Endothelial cell of umbilical vein (primary cell): ENCODE results near the gene DNAH10. TPM values are rescaled to one million over a fixed set of nuclear protein-coding genes. Genes with fewer than 3 reads are reported as not detected.

ENCODE experiments used
- BruUV-seq: library from RNA; stranded (reverse); fragments of 400-500 nt; replicated peaks from 2 replicates; lab custom pipeline; 2021; lab: Mats Ljungman, UMichigan
- CTCF ChIA-PET: fragments of 300-600, 350-600 bp; sonication (Branson Sonifier 250); formaldehyde crosslinking; loops from one replicate; lab custom pipeline; 2021; ENCODE audit warnings: antibody characterized with exemption, inconsistent platforms; lab: Charles Lee
- POLR2A ChIA-PET: fragments of 300-600, 350-600 bp; sonication (Branson Sonifier 250); formaldehyde crosslinking; loops from one replicate; lab custom pipeline; 2021; ENCODE audit warnings: antibody characterized with exemption, inconsistent platforms; lab: Charles Lee
- DNase-seq: peaks from one replicate; pipeline ENCODE4 v3.0.0-alpha.2; 2011; ENCODE audit warnings: low read depth, low spot score
- FAIRE-seq: peaks from 2 replicates; lab custom pipeline; 2011; peaks lifted over from hg19 to GRCh38; lab: Jason Lieb, UNC
- H2AFZ ChIP-seq: 2 replicates; pipeline ENCODE4 v1.6.0; 2012; ENCODE audit warnings: low read depth, low read length, control low read depth, inconsistent platforms
- H3K27ac ChIP-seq: 2 replicates; pipeline ENCODE4 v1.5.1; 2011; ENCODE audit warnings: low read depth, mild to moderate bottlenecking, control low read depth, low read length, moderate library complexity; ENCODE audit not compliant: insufficient read depth
- H3K27me3 ChIP-seq, 2 experiments: 2 replicates each; pipeline versions ENCODE4 v1.6.0 to v1.6.1; 2011; ENCODE audit warnings: low read length in 2 of 2, mixed read lengths in 1 of 2; ENCODE audit not compliant: control insufficient read depth in 2 of 2, insufficient read depth in 2 of 2
- H3K36me3 ChIP-seq, 2 experiments: 2 replicates in 1 of 2; 3 replicates in 1 of 2; pipeline ENCODE4 v1.5.1; 2011; ENCODE audit warnings: low read length in 2 of 2, mild to moderate bottlenecking in 1 of 2, moderate library complexity in 1 of 2; ENCODE audit not compliant: control insufficient read depth in 2 of 2, insufficient read depth in 2 of 2; ENCODE audit errors: extremely low read depth in 1 of 2
- H3K4me1 ChIP-seq: 3 replicates; pipeline ENCODE4 v1.5.1; 2011; ENCODE audit warnings: mild to moderate bottlenecking, low read length; ENCODE audit not compliant: control insufficient read depth, insufficient read depth; ENCODE audit errors: extremely low read depth
- H3K4me2 ChIP-seq: 2 replicates; pipeline ENCODE4 v1.6.1; 2011; ENCODE audit warnings: low read length, control low read depth, mixed read lengths; ENCODE audit not compliant: insufficient read depth
- H3K4me3 ChIP-seq, 3 experiments: fragments of 200-600 bp in 1 of 3; sonication (generic), shearing (Covaris generic) in 1 of 3; replicated peaks in 1 of 3; 2 replicates each; pipeline ENCODE4 v1.5.1; 2011 to 2016; ENCODE audit warnings: control low read depth in 3 of 3, low read length in 3 of 3, mild to moderate bottlenecking in 2 of 3, inconsistent platforms in 1 of 3, low read depth in 1 of 3, moderate library complexity in 1 of 3; ENCODE audit not compliant: insufficient read depth in 1 of 3
- H3K79me2 ChIP-seq: 2 replicates; pipeline ENCODE4 v1.6.0; 2012; ENCODE audit warnings: low read length, inconsistent platforms; ENCODE audit not compliant: control insufficient read depth, insufficient read depth
- H3K9ac ChIP-seq: replicated peaks from 2 replicates; pipeline ENCODE3; 2011; ENCODE audit warnings: low read length, control low read depth; ENCODE audit not compliant: insufficient read depth; ENCODE audit errors: extremely low read depth
- H3K9me1 ChIP-seq: replicated peaks from 3 replicates; pipeline ENCODE4 v1.6.0; 2011; ENCODE audit warnings: mild to moderate bottlenecking, low read length; ENCODE audit not compliant: control insufficient read depth, insufficient read depth; ENCODE audit errors: extremely low read depth
- H3K9me3 ChIP-seq: replicated peaks from 2 replicates; pipeline ENCODE4 v1.5.1; 2012; ENCODE audit warnings: low read length, inconsistent platforms; ENCODE audit not compliant: control insufficient read depth, insufficient read depth
- H4K20me1 ChIP-seq: replicated peaks from 2 replicates; pipeline ENCODE3; 2011; ENCODE audit warnings: mild to moderate bottlenecking, low read length; ENCODE audit not compliant: control insufficient read depth, insufficient read depth; ENCODE audit errors: extremely low read depth
- CTCF ChIP-seq, 2 donors: IDR thresholded peaks; 1 replicate in 1 of 2; 2 replicates in 1 of 2; pipeline ENCODE4 v1.5.1; 2011; ENCODE audit warnings: low read length in 2 of 2, mild to moderate bottlenecking in 2 of 2, moderate library complexity in 2 of 2, control low read depth in 1 of 2, inconsistent platforms in 1 of 2, low read depth in 1 of 2; ENCODE audit not compliant: insufficient read depth in 1 of 2; ENCODE audit errors: extremely low read depth in 1 of 2
- EZH2 ChIP-seq: IDR thresholded peaks from 2 replicates; pipeline ENCODE4 v1.6.1; 2012; ENCODE audit warnings: borderline replicate concordance, low read depth, mild to moderate bottlenecking, moderate library complexity, low read length, inconsistent platforms; ENCODE audit not compliant: severe bottlenecking
- FOS ChIP-seq: IDR thresholded peaks from 2 replicates; pipeline ENCODE4 v1.6.1; 2011; ENCODE audit warnings: mild to moderate bottlenecking, low read length, moderate library complexity, borderline replicate concordance; ENCODE audit not compliant: insufficient read depth
- GATA2 ChIP-seq: IDR thresholded peaks from 2 replicates; pipeline ENCODE4 v1.7.0; 2011; ENCODE audit warnings: low read depth, mild to moderate bottlenecking, moderate library complexity, mixed read lengths, low read length; ENCODE audit not compliant: insufficient read length, insufficient read depth
- JUN ChIP-seq: IDR thresholded peaks from 2 replicates; pipeline ENCODE4 v1.6.1; 2011; ENCODE audit warnings: borderline replicate concordance, low read depth; ENCODE audit not compliant: insufficient read length, insufficient read depth
- MYC ChIP-seq: IDR thresholded peaks from one replicate; pipeline ENCODE4 v1.6.1; 2011; ENCODE audit warnings: mild to moderate bottlenecking, low read depth, low read length
- POLR2A ChIP-seq: IDR thresholded peaks from 2 replicates; pipeline ENCODE4 v1.6.1; 2012; ENCODE audit warnings: low read depth, mild to moderate bottlenecking, control low read depth, low read length
- POLR2AphosphoS5 ChIP-seq: IDR thresholded peaks from 2 replicates; pipeline ENCODE4 v1.6.1; 2012; ENCODE audit warnings: low read depth, mild to moderate bottlenecking, control low read depth, low read length, moderate library complexity; ENCODE audit not compliant: insufficient read depth
- dilution Hi-C: fragments of 300-500 bp; cut with MboI; formaldehyde crosslinking; loops from one replicate; pipeline ENCODE4 v1.15.0; 2019; ENCODE audit warnings: low sequenced_read_pairs; ENCODE audit not compliant: extremely low pct_ligation_motif_present
- intact Hi-C: fragments of 100-400 bp; cut with micrococcal nuclease; formaldehyde crosslinking; loops from one replicate; pipeline ENCODE4 v1.10.0; 2022
- polyA plus RNA-seq, 4 experiments: library from polyadenylated mRNA; depleted of rRNA in 3 of 4; stranded (reverse) in 3 of 4; unstranded in 1 of 4; fragments of >200 nt; gene quantifications; 2 replicates each; pipeline versions ENCODE4 v1.2.1 to v1.2.3, GENCODE V29; 2011 to 2012; ENCODE audit warnings: missing spikeins in 1 of 4
- total RNA-seq: library from RNA; stranded (reverse); gene quantifications from 2 replicates; pipeline ENCODE4 v1.2.3, GENCODE V29; 2021
- TF ChIP-seq, protein P1 (sequence below): IDR thresholded peaks from 2 replicates; pipeline ENCODE4 v1.6.1; 2011; ENCODE audit not compliant: insufficient read depth, insufficient read length

Gene DNAH10
- total and polyA plus RNA-seq, 2 donors (not counting 3 experiments of a cell fraction or from before 2014, with no cell fraction given), result 0.04 to 0.31 TPM

DNA sequence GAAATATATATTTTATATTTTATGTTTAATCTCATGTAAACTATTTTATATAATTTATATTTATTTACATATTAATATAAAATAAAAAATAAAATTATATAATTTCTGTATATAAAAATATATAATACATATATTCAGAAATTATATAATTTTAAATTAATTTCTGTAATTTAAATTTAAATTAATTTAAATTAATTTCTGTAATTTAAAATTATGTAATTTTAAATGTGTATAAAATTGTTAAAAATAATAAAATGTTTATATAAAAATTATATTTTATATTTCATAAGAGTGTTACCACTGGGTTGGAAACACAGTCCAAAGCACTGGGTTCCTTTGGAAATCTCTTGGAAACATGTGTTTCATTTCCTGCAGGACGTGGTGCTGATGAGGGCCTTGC is 94.6 kb downstream of the DNAH10 start:
- CTCF ChIA-PET, result no interaction called here
- no TSS peak for BruUV-seq

More for the DNA sequence above, 94.6 kb downstream of the DNAH10 start:
- no peaks in the 10 kb centered on the region for H3K79me2 ChIP-seq
- no peak overlapping the region for H3K4me3 ChIP-seq
- dilution Hi-C loops (no loop called here), intact Hi-C loops (no loop called here)
- FAIRE-seq (no peak), DNase-seq (no peak)
- POLR2A ChIA-PET, result no interaction called here
- no peak overlapping the region for H2AFZ ChIP-seq
- no peaks in the 10 kb centered on the region for H4K20me1 ChIP-seq
- H3K9me3 ChIP-seq, result no peaks in the 10 kb centered on the region
- H3K4me2 ChIP-seq, result no peak overlapping the region
- H3K4me1 ChIP-seq, result no peaks in the 10 kb centered on the region
- no peak overlapping the region for H3K9ac ChIP-seq
- H3K36me3 ChIP-seq, result no peaks in the 10 kb centered on the region
- H3K9me1 ChIP-seq, result no peaks in the 10 kb centered on the region
- H3K27ac ChIP-seq, result no peak overlapping the region
- H3K27me3 ChIP-seq, result peaks cover 6 to 8% of the 10 kb centered on the region in 2 experiments
- TF ChIP-seq MYC (no peak), POLR2AphosphoS5 (no peak), JUN (no peak), GATA2 (no peak), CTCF (IDR thresholded peaks at IDR 0.05; ENCODE audit: extremely low read depth in 1 of 2, insufficient read depth in 1 of 2, low read depth in 1 of 2, low read length in 2 of 2) (no peak), EZH2 (no peak), POLR2A (no peak), FOS (no peak)
- TF ChIP-seq, protein P1, sequence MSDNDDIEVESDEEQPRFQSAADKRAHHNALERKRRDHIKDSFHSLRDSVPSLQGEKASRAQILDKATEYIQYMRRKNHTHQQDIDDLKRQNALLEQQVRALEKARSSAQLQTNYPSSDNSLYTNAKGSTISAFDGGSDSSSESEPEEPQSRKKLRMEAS, result no peak
